Panc1 (cell line): ENCODE results near the gene SCGB1C1.

Experiments
- TCF7L2 ChIP-seq: IDR thresholded peaks from 2 replicates; pipeline ENCODE4 v1.6.1; 2011; ENCODE audit warnings: mild to moderate bottlenecking, low read depth, low read length, inconsistent platforms
- TF ChIP-seq, protein P1 (sequence below): fragments of 450-650 bp; IDR thresholded peaks from 2 replicates; pipeline ENCODE4 v1.5.1; 2017; ENCODE audit warnings: mild to moderate bottlenecking

GRCh38 chr11:202490-202889 lies 9.6 kb downstream of the SCGB1C1 start:
- TF ChIP-seq, protein P1, sequence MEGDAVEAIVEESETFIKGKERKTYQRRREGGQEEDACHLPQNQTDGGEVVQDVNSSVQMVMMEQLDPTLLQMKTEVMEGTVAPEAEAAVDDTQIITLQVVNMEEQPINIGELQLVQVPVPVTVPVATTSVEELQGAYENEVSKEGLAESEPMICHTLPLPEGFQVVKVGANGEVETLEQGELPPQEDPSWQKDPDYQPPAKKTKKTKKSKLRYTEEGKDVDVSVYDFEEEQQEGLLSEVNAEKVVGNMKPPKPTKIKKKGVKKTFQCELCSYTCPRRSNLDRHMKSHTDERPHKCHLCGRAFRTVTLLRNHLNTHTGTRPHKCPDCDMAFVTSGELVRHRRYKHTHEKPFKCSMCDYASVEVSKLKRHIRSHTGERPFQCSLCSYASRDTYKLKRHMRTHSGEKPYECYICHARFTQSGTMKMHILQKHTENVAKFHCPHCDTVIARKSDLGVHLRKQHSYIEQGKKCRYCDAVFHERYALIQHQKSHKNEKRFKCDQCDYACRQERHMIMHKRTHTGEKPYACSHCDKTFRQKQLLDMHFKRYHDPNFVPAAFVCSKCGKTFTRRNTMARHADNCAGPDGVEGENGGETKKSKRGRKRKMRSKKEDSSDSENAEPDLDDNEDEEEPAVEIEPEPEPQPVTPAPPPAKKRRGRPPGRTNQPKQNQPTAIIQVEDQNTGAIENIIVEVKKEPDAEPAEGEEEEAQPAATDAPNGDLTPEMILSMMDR: no peak
- TF ChIP-seq TCF7L2: no peak
